B cell (primary cell): ENCODE measurements around the gene TEKT5. TPM values are rescaled to one million over a fixed set of nuclear protein-coding genes. Genes with fewer than 3 reads are reported as not detected.

Experiments used
- ATAC-seq: fragments of 200-7000 bp; cut with Tn5 transposase; one replicate; pipeline ENCODE4 v1.10.0; 2021; ENCODE audit warnings: low read depth, mild to moderate bottlenecking, moderate number of reproducible peaks, moderate library complexity
- CTCF ChIA-PET: fragments of 350-600 bp; sonication (Branson Sonifier 250); formaldehyde crosslinking; loops from one replicate; lab custom pipeline; 2021; ENCODE audit warnings: antibody characterized with exemption, inconsistent platforms; lab: Charles Lee
- POLR2A ChIA-PET: fragments of 350-600 bp; sonication (Branson Sonifier 250); formaldehyde crosslinking; loops from one replicate; lab custom pipeline; 2021; ENCODE audit warnings: antibody characterized with exemption; lab: Charles Lee
- DNase-seq: peaks from one replicate; pipeline ENCODE4 v3.0.0; 2013
- H2AFZ ChIP-seq: 2 replicates; pipeline ENCODE4 v1.6.1; 2012; ENCODE audit warnings: mild to moderate bottlenecking, low read depth, low read length; ENCODE audit not compliant: insufficient read depth, poor library complexity, severe bottlenecking
- H3K27ac ChIP-seq, 2 donors: 1 replicate in 1 of 2; 2 replicates in 1 of 2; pipeline ENCODE4 v1.5.1; 2012 to 2013; ENCODE audit warnings: low read length in 2 of 2, mild to moderate bottlenecking in 2 of 2, moderate library complexity in 1 of 2
- H3K27me3 ChIP-seq, 4 experiments: fragments of 200-600 bp in 1 of 4; sonication (generic) in 1 of 4; replicated peaks in 1 of 4; 1 replicate in 2 of 4; 2 replicates in 2 of 4; pipeline versions ENCODE4 v1.6.1 to v1.7.0; 2013 to 2016; ENCODE audit warnings: low read length in 3 of 4, mild to moderate bottlenecking in 2 of 4, mixed read lengths in 1 of 4, moderate library complexity in 1 of 4; ENCODE audit not compliant: insufficient read depth in 4 of 4, control insufficient read depth in 3 of 4; ENCODE audit errors: control extremely low read depth in 1 of 4
- H3K36me3 ChIP-seq, 2 experiments: replicated peaks in 1 of 2; 1 replicate in 1 of 2; 2 replicates in 1 of 2; pipeline versions ENCODE4 v1.6.1 to v1.7.1; 2013; ENCODE audit warnings: low read length in 1 of 2; ENCODE audit not compliant: insufficient read depth in 2 of 2, control insufficient read depth in 1 of 2; ENCODE audit errors: control extremely low read depth in 1 of 2, extremely low read depth in 1 of 2
- H3K4me1 ChIP-seq, 2 donors: fragments of 200-600 bp in 1 of 2; sonication (generic) in 1 of 2; 1 replicate in 1 of 2; 2 replicates in 1 of 2; pipeline versions ENCODE4 v1.5.1 to v1.6.1; 2013 to 2017; ENCODE audit warnings: low read length in 2 of 2; ENCODE audit not compliant: control insufficient read depth in 2 of 2, insufficient read depth in 2 of 2
- H3K4me2 ChIP-seq: replicated peaks from 2 replicates; pipeline ENCODE3; 2012; ENCODE audit warnings: mild to moderate bottlenecking, low read depth, low read length; ENCODE audit not compliant: poor library complexity, severe bottlenecking
- H3K4me3 ChIP-seq, 5 experiments: fragments of 200-600 bp in 1 of 5; sonication (generic) in 1 of 5; 1 replicate in 3 of 5; 2 replicates in 2 of 5; pipeline versions ENCODE4 v1.5.1 to v1.7.0; 2011 to 2016; ENCODE audit warnings: low read length in 4 of 5, mild to moderate bottlenecking in 4 of 5, low read depth in 2 of 5, control low read depth in 1 of 5, moderate library complexity in 1 of 5; ENCODE audit not compliant: insufficient read depth in 1 of 5; ENCODE audit errors: control extremely low read depth in 1 of 5, extremely low read depth in 1 of 5
- H3K79me2 ChIP-seq: fragments of 200-600 bp; sonication (generic); one replicate; pipeline ENCODE4 v1.6.0; 2016; ENCODE audit warnings: low read length; ENCODE audit not compliant: control insufficient read depth, insufficient read depth
- H3K9ac ChIP-seq: fragments of 200-600 bp; sonication (generic); 2 replicates; pipeline ENCODE4 v1.6.1; 2017; ENCODE audit warnings: mild to moderate bottlenecking, low read length, moderate library complexity
- H3K9me3 ChIP-seq, 3 donors: one replicate each; pipeline versions ENCODE4 v1.6.1 to v1.7.1; 2013; ENCODE audit warnings: low read length in 2 of 3; ENCODE audit not compliant: control insufficient read depth in 2 of 3, insufficient read depth in 1 of 3; ENCODE audit errors: control extremely low read depth in 1 of 3
- H4K20me1 ChIP-seq: 2 replicates; pipeline ENCODE4 v1.6.0; 2012; ENCODE audit warnings: mild to moderate bottlenecking, low read length; ENCODE audit not compliant: insufficient read depth, control insufficient read depth, poor library complexity, severe bottlenecking
- H3K27ac Mint-ChIP-seq: one replicate; pipeline ENCODE4 v1.8.0; 2021; ENCODE audit warnings: mixed read lengths
- H3K27me3 Mint-ChIP-seq: one replicate; pipeline ENCODE4 v1.8.0; 2021; ENCODE audit warnings: mixed read lengths
- H3K4me1 Mint-ChIP-seq: one replicate; pipeline ENCODE4 v1.8.0; 2021; ENCODE audit warnings: mixed read lengths
- H3K4me3 Mint-ChIP-seq: one replicate; pipeline ENCODE4 v1.8.0; 2021; ENCODE audit warnings: mixed read lengths
- H3K9me3 Mint-ChIP-seq: one replicate; pipeline ENCODE4 v1.8.0; 2022; ENCODE audit warnings: mixed read lengths; ENCODE audit not compliant: insufficient read depth
- CTCF ChIP-seq: fragments of 200-600 bp; IDR thresholded peaks from one replicate; pipeline ENCODE4 v1.8.0; 2022; ENCODE audit warnings: antibody characterized with exemption, mild to moderate bottlenecking
- EZH2 ChIP-seq: IDR thresholded peaks from 2 replicates; pipeline ENCODE4 v1.6.1; 2012; ENCODE audit warnings: borderline replicate concordance, low read depth, mild to moderate bottlenecking, moderate library complexity, low read length; ENCODE audit not compliant: insufficient read depth, poor library complexity, severe bottlenecking
- WGBS: methylation state at CpG from one replicate; pipeline ENCODE4 v1.1.5; 2013; ENCODE audit warnings: missing lambda C conversion rate; ENCODE audit not compliant: insufficient coverage; 5-methylcytosine and 5-hydroxymethylcytosine counted together
- intact Hi-C: fragments of 100-400 bp; cut with micrococcal nuclease; formaldehyde crosslinking; loops from one replicate; pipeline ENCODE4 v1.10.0; 2022
- polyA plus RNA-seq: library from polyadenylated mRNA; depleted of rRNA; stranded (reverse); fragments of >200 nt; gene quantifications from 2 replicates; pipeline ENCODE4 v1.2.3, GENCODE V29; 2012
- total RNA-seq, 2 donors: library from RNA; stranded (reverse); fragments of 120-200 nt in 1 of 2; gene quantifications; 1 replicate in 1 of 2; 2 replicates in 1 of 2; pipeline versions ENCODE4 v1.2.3 to v1.2.4, GENCODE V29; 2013 to 2022

TEKT5 gene
- total and polyA plus RNA-seq, 2 donors (not counting 1 experiment from before 2014, with no cell fraction given): 0.42 to 0.57 TPM

GRCh38 chr16:10740845-10741208 lies 46.1 kb upstream of the TEKT5 start:
- H3K27ac Mint-ChIP-seq: peak overlapping the region; percentile 73
- WGBS: 54% methylated on average over 2 of the region's 2 CpGs
- H3K4me1 ChIP-seq: peaks cover 44 to 51% of the 10 kb centered on the region in 2 donors
- no peaks in the 10 kb centered on the region for H3K27me3 ChIP-seq
- peak overlapping the region; percentile 1 for H3K4me3 Mint-ChIP-seq
- H2AFZ ChIP-seq: no peak overlapping the region
- no peak for DNase-seq
- H3K9me3 Mint-ChIP-seq: no peaks in the 10 kb centered on the region
- ChIA-PET POLR2A (interaction anchor here (0.6 to 2.1 kb wide), 2 partner anchors 137 to 430 kb away, joined by 3 to 12 read pairs; partner anchors contain the start of gene CIITA), CTCF (interaction anchor here (0.7 to 7.2 kb wide), 7 partner anchors 48 to 231 kb away, joined by 3 to 203 read pairs (median 6); no protein-coding TSS in a partner anchor)
- peaks cover 42% of the 10 kb centered on the region for H3K79me2 ChIP-seq
- peaks cover 4% of the 10 kb centered on the region for H4K20me1 ChIP-seq
- ATAC-seq: no peak
- no peaks in the 10 kb centered on the region for H3K9me3 ChIP-seq
- intact Hi-C loops: loop anchor here (5.0 kb wide), 5 partner anchors 444 to 1874 kb away; partner anchors contain the start of genes CARHSP1, RSL1D1 and SOCS1
- TF ChIP-seq EZH2 (no peak), CTCF (no peak)
- no peak overlapping the region for H3K4me3 ChIP-seq
- no peaks in the 10 kb centered on the region for H3K27me3 Mint-ChIP-seq
- peaks cover 67% of the 10 kb centered on the region for H3K4me1 Mint-ChIP-seq
- no peak overlapping the region for H3K9ac ChIP-seq
- peaks cover 0 to 9% of the 10 kb centered on the region in 2 experiments for H3K36me3 ChIP-seq
- no peak overlapping the region for H3K27ac ChIP-seq
- H3K4me2 ChIP-seq: peak overlapping the region; percentile 37
